Body of pancreas (tissue), 4 donors: Measurements from ENCODE around the gene MAGEB2.

Source experiments
- CTCF ChIP-seq, 7 experiments: fragments of 450-650 bp in 4 of 7; fragments of 200-600 bp in 3 of 7; sonication (generic) in 3 of 7; IDR thresholded peaks; one replicate each; pipeline ENCODE4 v1.5.1; 2016 to 2019; ENCODE audit warnings: antibody characterized with exemption in 7 of 7
- POLR2A ChIP-seq, 3 donors: fragments of 450-650 bp; IDR thresholded peaks; one replicate each; pipeline ENCODE4 v1.6.1; 2016; ENCODE audit warnings: antibody characterized with exemption in 3 of 3, mild to moderate bottlenecking in 2 of 3

GRCh38 chrX:30196322-30196721 is 19.0 kb upstream of the MAGEB2 start:
- TF ChIP-seq CTCF (IDR thresholded peaks at IDR 0.05): no peak
- no peak for TF ChIP-seq POLR2A (IDR thresholded peaks at IDR 0.05)
